GM18519 (cell line): ENCODE measurements around the gene PNPLA1.

Experiments
- ATAC-seq: cut with Tn5 transposase; IDR thresholded peaks from one replicate; pipeline ENCODE4 v1.9.1; 2021; ENCODE audit warnings: mild to moderate bottlenecking, moderate library complexity; ENCODE audit not compliant: unreplicated experiment, low FRiP score

The PNPLA1 gene

GRCh38 chr6:36245572-36246061 lies 24.2 kb upstream of the PNPLA1 start:
- no peak for ATAC-seq

GRCh38 chr6:36246506-36247268 lies 23.2 kb upstream of the PNPLA1 start:
- no peak for ATAC-seq

- ATAC-seq: no peak
Measured at GRCh38 chr6:36247693-36248092, 22.2 kb upstream of the PNPLA1 start.

- no peak for ATAC-seq
Measured at GRCh38 chr6:36248980-36249379, 20.9 kb upstream of the PNPLA1 start.

GRCh38 chr6:36249536-36249935 lies 20.3 kb upstream of the PNPLA1 start:
- ATAC-seq: no peak

- ATAC-seq: no peak
Measured at GRCh38 chr6:36252005-36252404, 17.9 kb upstream of the PNPLA1 start.

GRCh38 chr6:36263390-36264000 lies 6.4 kb upstream of the PNPLA1 start:
- no peak for ATAC-seq

- no peak for ATAC-seq
Measured at GRCh38 chr6:36265744-36266143, 4.1 kb upstream of the PNPLA1 start.

- ATAC-seq: no peak
Measured at GRCh38 chr6:36266913-36267644, 2.8 kb upstream of the PNPLA1 start.

GRCh38 chr6:36267731-36268477 lies 2.0 kb upstream of the PNPLA1 start:
- no peak for ATAC-seq

GRCh38 chr6:36268478-36269275 lies 1.2 kb upstream of the PNPLA1 start:
- ATAC-seq: no peak

- ATAC-seq: no peak
Measured at GRCh38 chr6:36272234-36272633, 2.4 kb downstream of the PNPLA1 start.

- ATAC-seq: no peak
Measured at GRCh38 chr6:36273067-36273466, 3.2 kb downstream of the PNPLA1 start.

GRCh38 chr6:36273802-36274514 lies 4.1 kb downstream of the PNPLA1 start:
- ATAC-seq: no peak

- ATAC-seq: no peak
Measured at GRCh38 chr6:36276581-36277536, 7.0 kb downstream of the PNPLA1 start.

GRCh38 chr6:36277946-36278470 lies 8.1 kb downstream of the PNPLA1 start:
- no peak for ATAC-seq

- no peak for ATAC-seq
Measured at GRCh38 chr6:36280467-36280866, 10.6 kb downstream of the PNPLA1 start.

- ATAC-seq: no peak
Measured at GRCh38 chr6:36280983-36281382, 11.1 kb downstream of the PNPLA1 start.
